CD4-positive, alpha-beta T cell treated with Interleukin-1 beta for 1 hour (primary cell): ENCODE data around the gene PLEKHO2.

ENCODE experiments used
- DNase-seq, 2 donors: peaks; one replicate each; pipeline ENCODE4 v3.0.0-alpha.2; 2020 to 2022

The PLEKHO2 gene

GRCh38 chr15:64828985-64829384, 12.7 kb upstream of the PLEKHO2 start:
- no peak for DNase-seq

- DNase-seq = no peak
These were observed 8.0 kb upstream of the PLEKHO2 start for GRCh38 chr15:64833690-64834089.

- DNase-seq = no peak
These were observed 5.6 kb upstream of the PLEKHO2 start for GRCh38 chr15:64836023-64836536.

- DNase-seq = peak; percentile 51 to 68
These were observed 4.2 kb upstream of the PLEKHO2 start for GRCh38 chr15:64837502-64837901.

- no peak for DNase-seq
These were observed 713 bp upstream of the PLEKHO2 start for GRCh38 chr15:64841060-64841343.

- DNase-seq = peak in 1 of 2 donors; percentile 29
These were observed 603 bp downstream of the PLEKHO2 start for GRCh38 chr15:64842096-64842939.

- DNase-seq = peak; percentile 16 to 38
These were observed 1.4 kb downstream of the PLEKHO2 start for GRCh38 chr15:64842986-64843561.

- DNase-seq = no peak
These were observed 2.3 kb downstream of the PLEKHO2 start for GRCh38 chr15:64843991-64844390.

GRCh38 chr15:64844576-64845145, 2.9 kb downstream of the PLEKHO2 start:
- DNase-seq = peak in 1 of 2 donors; percentile 19

- peak in 1 of 2 donors; percentile 28 for DNase-seq
These were observed 3.5 kb downstream of the PLEKHO2 start for GRCh38 chr15:64845183-64845611.

- no peak for DNase-seq
These were observed 4.3 kb downstream of the PLEKHO2 start for GRCh38 chr15:64845831-64846595.

GRCh38 chr15:64847016-64847415, 5.3 kb downstream of the PLEKHO2 start:
- no peak for DNase-seq

GRCh38 chr15:64847448-64847847, 5.7 kb downstream of the PLEKHO2 start:
- no peak for DNase-seq

- no peak for DNase-seq
These were observed 6.4 kb downstream of the PLEKHO2 start for GRCh38 chr15:64847876-64848716.

- DNase-seq = no peak
These were observed 9.2 kb downstream of the PLEKHO2 start for GRCh38 chr15:64850778-64851502.

GRCh38 chr15:64851503-64851840, 9.8 kb downstream of the PLEKHO2 start:
- DNase-seq = no peak

GRCh38 chr15:64854041-64854440, 12.3 kb downstream of the PLEKHO2 start:
- no peak for DNase-seq

GRCh38 chr15:64854526-64854925, 12.8 kb downstream of the PLEKHO2 start:
- no peak for DNase-seq

- no peak for DNase-seq
These were observed 13.7 kb downstream of the PLEKHO2 start for GRCh38 chr15:64855205-64855975.

GRCh38 chr15:64856429-64857145, 14.9 kb downstream of the PLEKHO2 start:
- DNase-seq = no peak
